Brain pericyte (primary cell): Measurements from ENCODE around the gene SLC19A1.
A peak's percentile ranks its signal among the peaks of the same experiment; 100 is the strongest.

Source experiments
- DNase-seq: peaks from one replicate; pipeline ENCODE4 v3.0.0-alpha.2; 2012; ENCODE audit warnings: low read depth, low spot score

Gene SLC19A1

DNA sequence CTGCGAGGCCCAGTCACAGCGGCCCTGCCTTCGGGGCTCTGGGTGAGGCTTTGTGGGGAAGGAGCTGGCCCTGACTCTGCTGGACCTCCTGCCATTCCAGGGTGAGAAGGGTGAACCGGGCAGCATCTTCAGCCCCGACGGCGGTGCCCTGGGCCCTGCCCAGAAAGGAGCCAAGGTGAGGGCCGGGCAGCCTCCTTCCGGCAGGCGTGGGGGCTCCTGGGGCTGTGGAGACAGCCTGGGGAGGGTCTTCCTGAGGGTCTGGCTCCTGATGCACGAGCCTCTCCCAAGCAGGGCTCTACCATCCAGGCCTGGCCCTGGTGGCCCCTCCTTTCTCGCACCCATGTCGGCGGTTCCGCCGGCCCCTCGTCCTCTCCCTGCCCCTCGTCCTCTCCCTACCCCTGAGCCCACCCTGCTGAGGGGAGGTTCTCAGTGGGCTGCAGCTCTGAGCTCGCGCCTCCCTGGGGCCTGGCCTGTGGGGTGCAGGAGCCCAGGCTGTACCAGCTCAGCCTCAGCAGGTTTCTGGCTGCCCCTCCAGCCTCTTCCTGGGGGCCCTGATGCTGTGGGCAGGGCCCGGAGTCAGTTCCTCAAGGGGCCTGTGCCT is 48.7 kb downstream of the SLC19A1 start:
- no peak for DNase-seq

DNA sequence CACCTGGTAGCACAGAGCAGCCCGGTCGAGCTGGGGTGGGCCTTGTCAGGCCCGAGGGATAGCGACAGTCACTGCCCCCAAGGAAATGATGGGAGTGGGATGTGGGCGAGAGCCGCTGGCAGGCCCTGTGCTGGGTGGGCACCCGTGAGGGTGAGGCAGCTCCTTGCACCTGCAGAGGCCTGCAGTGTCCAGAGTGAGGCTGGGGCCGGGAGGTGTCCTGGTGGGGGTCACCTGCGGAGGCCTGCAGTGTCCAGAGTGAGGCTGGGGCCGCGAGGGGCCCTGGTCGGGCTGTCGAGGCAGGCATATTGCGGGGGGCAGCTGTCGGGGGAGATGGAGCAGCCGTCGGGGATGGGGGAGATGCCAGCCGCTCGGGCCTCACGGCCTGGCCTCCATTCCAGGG is 49.5 kb downstream of the SLC19A1 start:
- no peak for DNase-seq

DNA sequence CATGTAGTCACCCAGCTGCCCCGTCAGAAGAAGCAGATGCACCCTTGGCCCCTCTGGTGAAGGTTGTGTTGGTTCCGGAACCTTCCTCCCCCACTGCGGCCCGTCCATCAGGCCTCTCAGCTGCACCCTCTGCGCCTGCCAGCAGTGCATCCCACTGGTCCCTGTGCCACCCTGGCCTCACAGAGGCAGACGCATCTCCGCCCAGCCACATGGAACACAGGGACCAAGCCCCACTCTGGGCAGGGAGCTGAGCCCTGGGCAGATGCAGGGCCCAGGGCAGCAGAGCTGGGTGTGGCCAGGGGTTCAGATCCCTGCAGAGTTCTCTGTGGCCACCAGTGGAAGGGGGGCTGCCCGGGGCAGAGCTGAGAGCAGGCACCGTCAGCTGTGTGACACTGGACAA is 50.6 kb downstream of the SLC19A1 start:
- no peak for DNase-seq

DNA sequence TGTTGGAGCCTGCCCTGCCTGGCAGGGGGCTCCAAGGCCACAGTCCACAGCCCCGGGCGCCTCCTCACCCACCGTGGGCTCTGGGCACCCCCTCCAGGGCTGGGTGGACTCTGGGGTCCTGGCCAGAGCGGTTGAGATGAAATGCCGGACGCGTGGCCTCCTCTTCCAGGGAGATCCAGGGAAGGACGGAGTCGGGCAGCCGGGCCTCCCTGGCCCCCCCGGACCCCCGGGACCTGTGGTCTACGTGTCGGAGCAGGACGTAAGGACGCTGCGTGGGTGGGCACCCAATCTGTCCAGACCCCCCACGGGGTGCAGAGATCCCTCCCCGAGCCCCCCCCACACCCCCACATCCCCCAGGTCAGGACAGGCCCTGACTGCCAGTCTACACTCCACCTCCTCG is 51.2 kb downstream of the SLC19A1 start:
- DNase-seq, result no peak

DNA sequence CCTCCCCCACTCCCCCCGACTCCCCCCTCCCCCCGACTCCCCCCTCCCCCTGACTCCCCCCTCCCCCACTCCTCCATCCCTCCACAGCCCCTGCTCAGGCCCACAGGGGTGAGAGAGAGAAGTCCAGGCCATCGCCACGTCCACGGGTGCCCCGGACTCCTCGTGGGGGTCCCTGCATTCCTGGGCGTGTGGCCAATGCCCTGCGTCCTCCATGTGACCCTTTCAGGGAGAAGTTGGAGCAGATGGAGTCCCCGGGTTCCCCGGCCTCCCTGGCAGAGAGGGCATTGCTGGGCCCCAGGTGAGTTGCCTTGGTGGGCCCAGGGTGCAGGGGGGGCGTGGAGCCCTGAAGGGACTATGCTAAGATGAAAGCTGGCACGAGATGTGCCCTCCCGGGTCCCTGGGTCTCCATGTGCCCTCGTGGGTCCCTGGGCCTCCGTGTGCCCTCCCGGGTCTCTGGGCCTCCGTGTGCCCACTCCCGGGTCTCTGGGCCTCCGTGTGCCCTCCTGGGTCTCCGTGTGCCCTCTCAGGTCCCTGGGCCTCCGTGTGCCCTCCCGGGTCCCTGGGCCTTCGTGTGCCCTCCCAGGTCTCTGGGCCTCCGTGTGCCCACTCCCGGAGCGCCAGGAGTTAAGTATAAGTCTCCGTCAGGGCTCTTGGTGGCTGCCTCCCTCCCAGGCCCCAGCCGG is 52.0 kb downstream of the SLC19A1 start:
- no peak for DNase-seq

DNA sequence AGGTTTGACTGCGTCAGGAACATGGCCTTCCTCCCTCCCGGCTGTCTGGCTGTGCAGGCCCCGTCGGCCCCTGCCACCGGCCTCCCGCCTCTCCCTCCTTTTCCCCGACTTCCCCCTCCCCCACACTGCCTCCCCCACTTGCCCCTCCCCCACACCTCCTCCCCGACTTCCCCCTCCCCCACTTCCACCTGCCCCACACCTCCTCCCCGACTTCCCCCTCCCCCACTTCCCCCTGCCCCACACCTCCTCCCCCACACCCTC is 52.6 kb downstream of the SLC19A1 start:
- no peak for DNase-seq

DNA sequence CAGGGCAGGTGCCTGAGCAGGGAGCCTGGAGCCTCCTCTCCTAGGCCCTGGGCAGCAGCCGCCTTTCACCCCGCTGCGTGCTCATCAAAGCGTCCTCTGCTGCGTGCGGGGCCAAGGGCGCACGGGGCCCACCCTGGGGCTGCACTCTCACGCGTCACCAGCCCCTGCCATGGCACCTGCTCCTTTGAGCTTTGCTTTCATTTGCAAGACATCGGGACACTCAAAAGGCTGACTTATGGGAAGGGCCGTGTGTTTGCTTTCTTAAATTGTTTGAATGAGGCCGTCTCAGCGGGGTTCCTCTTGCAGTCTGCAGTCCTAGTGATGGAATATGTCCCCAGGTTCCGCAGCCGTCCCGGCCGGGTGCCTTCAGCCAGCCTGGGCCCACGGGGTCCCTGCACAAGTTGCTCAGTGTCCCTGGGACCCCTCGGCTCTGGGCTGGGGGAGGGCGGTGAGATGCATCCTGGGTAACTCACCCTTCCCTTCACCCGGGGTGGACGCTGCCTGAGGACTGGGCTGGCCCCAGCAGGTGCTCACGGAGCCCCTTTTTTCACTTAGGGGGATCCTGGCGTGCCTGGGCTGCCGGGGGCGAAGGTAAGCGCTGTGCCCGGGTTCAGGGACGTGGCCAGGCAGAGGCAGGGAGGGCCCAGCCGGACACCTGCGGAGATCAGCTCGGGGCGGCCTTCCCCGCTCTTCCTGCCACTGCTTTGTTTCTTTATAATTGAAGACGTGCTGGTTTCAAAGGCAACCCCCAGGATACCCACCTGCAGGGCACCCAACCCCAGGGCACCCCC is 53.1 kb downstream of the SLC19A1 start:
- DNase-seq, result peak; percentile 37

DNA sequence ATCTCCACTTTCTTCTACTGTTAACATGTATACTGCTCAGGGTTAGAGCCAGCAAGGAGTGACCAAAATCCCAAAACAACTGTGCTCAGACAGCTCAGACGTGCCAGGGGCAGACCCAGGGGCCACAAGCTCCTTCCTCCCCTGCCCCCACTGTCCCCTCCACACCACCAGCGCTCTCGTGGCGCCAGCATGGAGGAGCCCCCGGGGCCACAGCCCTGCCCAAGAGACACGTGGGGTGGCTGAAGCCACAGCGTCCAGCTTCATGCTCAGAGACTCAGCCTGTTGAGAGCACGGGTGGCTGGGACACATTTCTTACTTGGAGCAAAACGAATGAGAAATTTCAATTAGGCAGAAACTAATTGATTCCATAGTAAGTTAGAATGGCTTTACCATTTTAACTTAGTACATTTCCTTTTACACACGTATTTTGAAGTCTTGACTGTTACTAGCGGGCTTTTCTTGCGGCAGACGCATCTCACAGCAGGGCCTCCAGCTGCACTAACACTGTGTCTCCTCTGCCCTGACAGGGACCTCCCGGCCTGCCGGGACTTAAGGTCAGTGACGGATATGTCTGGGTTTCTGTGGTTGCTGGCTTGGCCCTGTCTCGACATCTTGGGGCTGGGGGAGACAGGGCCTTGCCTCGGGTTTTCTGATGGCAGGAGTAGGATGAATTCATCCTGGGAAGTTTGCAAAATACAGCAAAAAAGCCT is 54.2 kb downstream of the SLC19A1 start:
- peak; percentile 60 for DNase-seq

DNA sequence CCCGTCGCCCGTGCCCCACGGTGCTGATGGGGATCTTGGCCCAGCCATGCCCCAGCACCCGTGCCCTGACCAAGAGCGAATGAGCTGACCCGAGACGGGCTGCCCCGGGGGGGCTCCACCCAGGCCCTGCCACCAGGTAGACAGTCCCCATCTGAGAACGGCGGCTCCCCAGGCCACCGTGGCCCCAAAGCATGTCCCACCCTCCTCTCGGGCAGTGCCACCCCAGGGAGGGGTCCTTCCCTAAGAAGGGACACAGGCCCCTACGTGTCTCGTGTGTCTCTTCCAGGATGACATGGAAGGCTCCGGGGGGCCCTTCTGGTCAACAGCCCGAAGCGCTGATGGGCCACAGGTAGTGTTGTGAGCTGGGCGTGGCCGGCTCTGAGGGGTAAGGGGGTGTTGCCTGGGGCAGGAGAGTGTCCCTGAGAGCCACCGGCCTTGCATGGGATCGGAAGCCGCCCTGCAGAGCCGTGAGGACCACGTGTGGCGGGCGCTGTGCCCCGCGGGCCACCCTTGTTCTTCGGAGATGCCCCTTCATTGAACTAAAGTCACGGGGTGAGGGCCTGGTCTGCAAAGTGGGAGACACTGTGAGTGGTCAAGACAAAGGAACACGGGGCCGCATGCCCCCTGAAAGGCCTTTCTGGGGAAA is 55.0 kb downstream of the SLC19A1 start:
- no peak for DNase-seq

DNA sequence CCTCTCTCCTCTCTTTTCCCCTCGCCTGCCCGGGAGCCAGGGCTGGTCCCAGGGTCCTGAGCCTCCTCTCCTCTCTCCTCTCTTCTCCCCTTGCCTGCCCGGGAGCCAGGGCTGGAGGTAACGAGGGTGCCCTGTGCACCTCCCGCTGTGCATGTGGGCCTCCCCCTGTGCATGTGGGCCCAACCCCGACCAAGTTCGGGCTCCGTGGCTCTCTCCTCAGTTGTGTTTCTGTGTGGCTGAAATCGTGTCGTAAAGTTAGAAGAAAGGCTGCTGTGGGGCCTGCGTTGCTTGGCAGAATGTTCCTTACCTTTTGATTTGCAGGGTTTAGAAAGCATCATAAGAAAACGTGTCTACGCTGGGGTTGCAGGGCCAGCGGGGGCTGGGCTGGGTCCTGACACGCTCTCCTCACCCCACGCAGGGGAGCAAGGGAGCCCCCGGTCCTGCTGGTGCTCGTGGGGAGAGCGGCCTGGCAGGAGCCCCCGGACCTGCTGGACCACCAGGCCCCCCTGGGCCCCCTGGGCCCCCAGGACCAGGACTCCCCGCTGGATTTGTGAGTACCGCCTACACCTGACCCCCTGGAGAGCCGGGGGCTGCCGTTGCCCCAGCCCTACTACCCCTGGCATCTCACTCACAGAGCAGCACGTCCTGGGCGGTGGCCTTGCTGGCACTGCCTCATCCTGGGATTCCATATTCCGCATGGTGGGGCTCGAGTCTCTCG is 55.6 kb downstream of the SLC19A1 start:
- no peak for DNase-seq

DNA sequence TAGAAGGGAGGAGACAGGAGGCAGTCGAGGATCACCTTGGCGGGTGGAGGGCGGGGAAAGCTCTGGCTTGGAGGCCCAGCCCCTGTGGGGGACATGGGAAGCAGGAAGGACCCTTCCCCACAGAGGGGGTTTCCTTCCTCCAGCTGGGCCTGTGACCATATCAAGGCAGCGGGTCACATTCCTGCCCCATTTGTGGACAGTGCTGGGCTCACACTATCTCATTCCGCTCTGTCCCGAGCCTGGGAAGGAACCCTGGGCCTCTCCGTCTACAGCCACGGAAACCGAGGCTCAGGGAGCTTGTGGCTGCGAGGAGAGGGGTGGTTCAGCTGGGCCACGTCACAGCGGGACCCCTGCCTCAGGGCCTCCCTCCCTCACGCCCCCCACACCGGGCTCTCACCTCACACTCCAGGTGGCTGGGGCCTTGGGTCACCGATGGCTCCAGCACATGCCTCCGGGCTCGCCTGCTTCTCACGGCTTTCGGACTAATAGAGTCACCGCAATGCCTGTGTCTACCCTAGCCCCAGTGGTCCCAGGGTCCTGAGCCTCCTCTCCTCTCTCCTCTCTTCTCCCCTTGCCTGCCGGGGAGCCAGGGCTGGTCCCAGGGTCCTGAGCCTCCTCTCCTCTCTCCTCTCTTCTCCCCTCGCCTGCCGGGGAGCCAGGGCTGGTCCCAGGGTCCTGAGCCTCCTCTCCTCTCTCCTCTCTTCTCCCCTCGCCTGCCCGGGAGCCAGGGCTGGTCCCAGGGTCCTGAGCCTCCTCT is 56.4 kb downstream of the SLC19A1 start:
- DNase-seq, result no peak

DNA sequence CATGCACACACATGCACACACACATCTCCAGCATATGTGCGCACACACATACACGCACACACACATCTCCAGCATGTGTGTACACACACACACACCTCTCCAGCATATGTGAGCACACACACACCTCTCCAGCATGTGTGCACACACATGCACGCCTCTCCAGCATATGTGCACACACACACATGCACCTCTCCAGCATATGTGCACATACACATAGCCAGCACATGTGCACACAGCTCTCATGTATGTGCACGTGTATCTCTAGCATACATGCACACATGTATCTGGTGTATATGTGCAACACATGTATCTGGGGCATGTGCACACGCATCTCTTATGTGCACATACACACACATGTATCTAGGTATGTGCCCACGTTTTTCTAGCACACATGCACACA is 57.9 kb downstream of the SLC19A1 start:
- no peak for DNase-seq

DNA sequence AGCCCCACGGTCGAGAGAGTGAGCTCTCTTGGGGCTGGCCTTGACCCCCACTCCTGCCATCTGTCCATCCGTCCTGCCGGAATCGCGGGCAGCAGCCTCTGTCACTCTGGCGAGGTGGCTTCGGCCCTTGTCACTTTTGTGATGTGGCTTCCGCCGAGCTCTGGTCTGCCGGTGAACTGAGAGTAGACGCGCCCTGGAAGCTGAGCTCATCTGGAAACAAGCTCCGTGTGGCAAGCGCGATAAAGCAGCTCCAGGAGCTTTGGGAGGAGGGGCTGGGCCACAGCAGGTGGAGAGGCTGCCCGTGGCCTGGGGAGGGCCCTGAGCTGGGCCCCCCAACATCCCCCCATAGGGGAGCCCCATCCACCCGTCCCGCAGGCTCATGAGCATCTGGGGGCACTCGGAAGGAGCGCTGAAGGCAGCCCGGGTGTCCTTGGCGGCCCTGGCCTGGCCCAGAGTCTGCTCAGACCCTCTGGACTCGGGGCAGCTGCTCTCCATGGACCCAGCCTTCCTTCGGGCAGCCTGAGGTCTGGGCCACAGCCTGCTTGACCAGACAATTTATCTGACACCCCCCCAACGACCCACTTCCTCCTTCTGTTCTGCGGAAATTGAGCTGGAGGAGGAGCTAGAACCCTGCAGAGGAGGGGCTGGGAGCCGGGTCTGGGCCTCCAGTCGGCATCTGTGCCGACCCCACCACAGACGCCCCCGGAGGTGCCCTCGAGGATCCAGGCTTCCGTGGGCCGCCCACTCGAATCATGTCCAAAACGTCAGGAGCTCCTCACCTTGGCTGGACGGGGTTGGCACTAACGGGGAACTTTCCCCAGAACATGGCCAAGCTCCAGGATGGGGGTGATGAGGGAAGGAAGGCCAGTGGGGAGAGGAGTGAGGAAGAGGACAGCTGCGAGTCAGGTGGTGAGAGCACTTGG is 59.1 kb downstream of the SLC19A1 start:
- no peak for DNase-seq

DNA sequence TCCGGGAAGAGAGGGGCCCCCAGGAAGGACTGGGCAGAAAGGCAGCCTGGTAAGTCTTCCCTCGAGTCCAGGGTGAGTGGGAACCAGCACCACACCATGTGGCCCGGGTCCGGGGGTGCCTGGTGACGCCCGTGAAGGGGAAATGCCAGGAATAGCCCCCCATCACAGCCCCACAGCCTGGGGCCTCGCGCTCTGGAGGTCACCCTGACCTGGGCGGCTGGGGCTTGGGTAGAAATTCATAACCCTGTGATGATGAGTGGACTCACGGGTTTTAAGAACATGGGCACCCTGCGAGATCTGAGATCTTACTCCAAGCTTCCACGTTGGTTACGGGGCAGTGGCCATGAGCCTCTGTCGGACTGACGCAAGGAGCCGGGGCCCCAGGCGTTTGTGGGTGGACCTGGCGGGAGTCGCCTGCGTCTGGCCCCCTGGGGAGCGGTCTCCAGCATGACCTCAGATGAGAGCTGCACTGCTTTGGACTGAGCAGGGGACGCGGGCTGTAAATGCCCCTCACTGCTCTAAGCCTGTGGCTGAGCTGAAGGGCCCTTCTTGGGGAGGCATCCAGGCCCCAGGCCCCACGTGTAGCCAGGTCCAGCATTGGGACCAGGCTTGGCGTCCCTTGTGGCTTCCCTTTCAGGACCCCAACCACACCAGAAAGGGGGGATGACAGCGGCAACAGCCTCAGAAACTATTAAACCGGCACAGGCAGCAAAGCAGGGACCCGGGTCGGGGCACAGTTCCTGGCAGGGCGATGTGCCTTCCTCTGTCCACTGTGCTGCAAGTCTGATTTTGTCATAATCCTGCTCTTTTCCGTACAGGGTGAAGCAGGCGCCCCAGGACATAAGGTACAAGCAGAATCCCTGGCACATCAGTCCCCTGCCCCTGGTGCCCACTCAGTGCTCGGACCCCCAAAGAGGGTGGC is 60.0 kb downstream of the SLC19A1 start:
- DNase-seq, result no peak

DNA sequence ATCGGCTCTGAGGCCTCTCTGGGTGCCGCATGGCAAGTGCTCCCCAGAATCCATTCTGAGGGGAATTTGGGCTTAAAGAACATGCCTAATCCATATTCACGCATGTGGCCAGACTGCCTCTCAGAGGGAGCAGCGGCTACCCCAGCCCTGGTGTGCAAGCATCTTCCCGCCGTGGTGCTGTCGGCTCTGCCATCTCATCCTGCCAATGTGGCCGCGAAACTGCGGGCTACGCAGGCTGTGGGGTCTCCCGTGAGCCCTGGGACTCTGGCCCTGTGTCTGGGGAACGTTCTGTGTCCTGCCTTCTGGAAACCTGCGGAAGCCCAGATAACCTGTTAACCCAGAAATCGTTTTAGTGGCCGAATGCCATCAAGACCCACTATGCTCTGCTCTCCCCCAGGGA is 60.7 kb downstream of the SLC19A1 start:
- no peak for DNase-seq

DNA sequence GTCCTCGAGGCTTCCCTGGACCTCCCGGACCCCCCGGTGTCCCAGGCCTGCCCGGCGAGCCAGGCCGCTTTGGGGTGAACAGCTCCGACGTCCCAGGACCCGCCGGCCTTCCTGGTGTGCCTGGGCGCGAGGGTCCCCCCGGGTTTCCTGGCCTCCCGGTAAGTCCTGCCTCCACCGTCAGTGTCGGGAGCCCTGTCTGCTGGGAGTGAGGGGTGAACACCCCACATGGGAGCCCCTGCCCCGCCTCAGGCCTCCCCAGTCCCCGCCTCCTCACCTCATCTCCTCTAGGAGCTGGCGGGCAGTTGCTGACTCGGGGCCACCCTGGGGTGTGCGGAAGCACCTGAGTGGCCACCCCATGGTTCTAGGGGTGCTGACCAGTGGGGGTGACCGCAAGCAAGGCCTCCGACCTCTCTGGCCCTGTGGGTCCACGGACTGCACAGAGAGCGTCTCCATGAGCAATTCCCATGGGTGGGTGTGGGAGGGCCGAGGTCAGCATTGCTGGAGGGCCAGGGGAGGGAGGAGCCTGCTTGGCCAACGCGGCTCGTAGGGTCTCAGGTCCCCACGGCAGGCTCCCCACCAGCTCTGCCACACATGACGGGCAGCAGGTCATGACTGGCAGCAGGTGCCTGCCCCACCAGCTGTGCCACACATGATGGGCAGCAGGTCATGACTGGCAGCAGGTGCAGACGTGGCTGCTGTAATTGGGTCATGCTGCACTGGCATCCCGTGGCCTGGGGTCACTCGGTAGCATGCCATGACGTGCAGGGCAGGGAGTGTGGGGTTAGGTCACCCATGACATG is 61.3 kb downstream of the SLC19A1 start:
- no peak for DNase-seq
